Inferior parietal cortex (tissue), 1 donor: ENCODE results near the gene ENAM.

Experiments used
- DNase-seq: peaks from one replicate; pipeline ENCODE4 v3.0.0-alpha.2; 2016; ENCODE audit errors: extremely low spot score

Gene ENAM

GRCh38 chr4:70628444-70628843 is at the start of gene ENAM:
Gene ENAM (plus strand): TSS chr4:70628744. CDS start chr4:70629501, 757 bp downstream.
- DNase-seq, result no peak

- DNase-seq, result no peak
Observed at GRCh38 chr4:70581980-70582379, 46.6 kb upstream of the ENAM start.

GRCh38 chr4:70583952-70584834 is 44.4 kb upstream of the ENAM start:
- no peak for DNase-seq

- no peak for DNase-seq
Observed at GRCh38 chr4:70586841-70587240, 41.7 kb upstream of the ENAM start.

GRCh38 chr4:70589785-70590184 is 38.8 kb upstream of the ENAM start:
- no peak for DNase-seq

GRCh38 chr4:70591955-70592582 is 36.5 kb upstream of the ENAM start, which contains the start of gene AMBN:
Gene AMBN (plus strand): TSS chr4:70592256. CDS start chr4:70592359, 103 bp downstream.
- no peak for DNase-seq

- no peak for DNase-seq
Observed at GRCh38 chr4:70594196-70594595, 34.3 kb upstream of the ENAM start.

GRCh38 chr4:70600305-70600704 is 28.2 kb upstream of the ENAM start:
- no peak for DNase-seq

GRCh38 chr4:70600977-70601376 is 27.6 kb upstream of the ENAM start:
- no peak for DNase-seq

- peak; percentile 43 for DNase-seq
Observed at GRCh38 chr4:70601422-70602039, 27.0 kb upstream of the ENAM start.

GRCh38 chr4:70603856-70604255 is 24.7 kb upstream of the ENAM start:
- no peak for DNase-seq

- no peak for DNase-seq
Observed at GRCh38 chr4:70606459-70606858, 22.1 kb upstream of the ENAM start.

GRCh38 chr4:70607334-70607853 is 21.1 kb upstream of the ENAM start:
- no peak for DNase-seq

- no peak for DNase-seq
Observed at GRCh38 chr4:70608324-70608723, 20.2 kb upstream of the ENAM start.

- DNase-seq, result no peak
Observed at GRCh38 chr4:70613306-70614183, 15.0 kb upstream of the ENAM start.

GRCh38 chr4:70614184-70614555 is 14.4 kb upstream of the ENAM start:
- DNase-seq, result no peak

- DNase-seq, result no peak
Observed at GRCh38 chr4:70619288-70619687, 9.3 kb upstream of the ENAM start.

GRCh38 chr4:70619778-70620177 is 8.8 kb upstream of the ENAM start:
- no peak for DNase-seq

- no peak for DNase-seq
Observed at GRCh38 chr4:70623323-70623722, 5.2 kb upstream of the ENAM start.

GRCh38 chr4:70624226-70624793 is 4.2 kb upstream of the ENAM start:
- no peak for DNase-seq

GRCh38 chr4:70627620-70628019 is 924 bp upstream of the ENAM start:
- no peak for DNase-seq
